ENCODE measurements around the gene RGS7.
"Not testable (repeated sequence)": the region's sequence is repeated elsewhere in the genome, so short reads cannot be mapped to it uniquely, and the experiment has no call there.

- TF ChIP-seq, protein P1, sequence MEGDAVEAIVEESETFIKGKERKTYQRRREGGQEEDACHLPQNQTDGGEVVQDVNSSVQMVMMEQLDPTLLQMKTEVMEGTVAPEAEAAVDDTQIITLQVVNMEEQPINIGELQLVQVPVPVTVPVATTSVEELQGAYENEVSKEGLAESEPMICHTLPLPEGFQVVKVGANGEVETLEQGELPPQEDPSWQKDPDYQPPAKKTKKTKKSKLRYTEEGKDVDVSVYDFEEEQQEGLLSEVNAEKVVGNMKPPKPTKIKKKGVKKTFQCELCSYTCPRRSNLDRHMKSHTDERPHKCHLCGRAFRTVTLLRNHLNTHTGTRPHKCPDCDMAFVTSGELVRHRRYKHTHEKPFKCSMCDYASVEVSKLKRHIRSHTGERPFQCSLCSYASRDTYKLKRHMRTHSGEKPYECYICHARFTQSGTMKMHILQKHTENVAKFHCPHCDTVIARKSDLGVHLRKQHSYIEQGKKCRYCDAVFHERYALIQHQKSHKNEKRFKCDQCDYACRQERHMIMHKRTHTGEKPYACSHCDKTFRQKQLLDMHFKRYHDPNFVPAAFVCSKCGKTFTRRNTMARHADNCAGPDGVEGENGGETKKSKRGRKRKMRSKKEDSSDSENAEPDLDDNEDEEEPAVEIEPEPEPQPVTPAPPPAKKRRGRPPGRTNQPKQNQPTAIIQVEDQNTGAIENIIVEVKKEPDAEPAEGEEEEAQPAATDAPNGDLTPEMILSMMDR (IDR thresholded peaks at IDR 0.05), result not testable (repeated sequence)
- TF ChIP-seq POLR2A (IDR thresholded peaks at IDR 0.05), result not testable (repeated sequence)
Measured at GRCh38 chr1:241220913-241221312, 136.1 kb downstream of the RGS7 start.

Data from thyroid gland (tissue), 4 donors.